GM19328 (cell line): ENCODE data around the gene MYL4.
"Not testable (repeated sequence)": the region's sequence is repeated elsewhere in the genome, so short reads cannot be mapped to it uniquely, and the experiment has no call there.

Experiments used
- ATAC-seq: cut with Tn5 transposase; IDR thresholded peaks from one replicate; pipeline ENCODE4 v1.9.1; 2021; ENCODE audit warnings: mild to moderate bottlenecking, moderate library complexity; ENCODE audit not compliant: unreplicated experiment

MYL4 gene

GRCh38 chr17:47192554-47192953 lies 16.6 kb upstream of the MYL4 start:
- ATAC-seq = no peak

GRCh38 chr17:47193931-47194511 lies 15.1 kb upstream of the MYL4 start:
- no peak for ATAC-seq

DNA sequence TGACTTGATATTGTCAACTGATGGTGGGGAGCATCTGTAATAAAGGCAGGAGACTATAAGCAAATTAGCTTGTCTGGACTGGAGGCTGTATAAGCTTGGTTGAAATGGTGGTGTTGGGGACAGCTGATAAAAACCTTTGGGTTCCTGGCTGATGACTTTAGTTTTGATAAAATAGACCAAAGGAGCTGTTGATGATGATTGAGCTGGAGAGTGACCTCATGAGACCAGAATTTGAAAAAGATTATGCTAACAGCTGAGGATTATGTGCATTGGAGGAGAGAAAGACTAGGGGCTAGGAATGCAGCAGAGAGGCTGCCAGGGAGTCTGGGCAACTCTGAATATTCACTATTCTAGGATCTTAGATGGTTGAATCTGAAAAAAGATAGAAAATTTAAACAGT lies 11.3 kb upstream of the MYL4 start:
- no peak for ATAC-seq

DNA sequence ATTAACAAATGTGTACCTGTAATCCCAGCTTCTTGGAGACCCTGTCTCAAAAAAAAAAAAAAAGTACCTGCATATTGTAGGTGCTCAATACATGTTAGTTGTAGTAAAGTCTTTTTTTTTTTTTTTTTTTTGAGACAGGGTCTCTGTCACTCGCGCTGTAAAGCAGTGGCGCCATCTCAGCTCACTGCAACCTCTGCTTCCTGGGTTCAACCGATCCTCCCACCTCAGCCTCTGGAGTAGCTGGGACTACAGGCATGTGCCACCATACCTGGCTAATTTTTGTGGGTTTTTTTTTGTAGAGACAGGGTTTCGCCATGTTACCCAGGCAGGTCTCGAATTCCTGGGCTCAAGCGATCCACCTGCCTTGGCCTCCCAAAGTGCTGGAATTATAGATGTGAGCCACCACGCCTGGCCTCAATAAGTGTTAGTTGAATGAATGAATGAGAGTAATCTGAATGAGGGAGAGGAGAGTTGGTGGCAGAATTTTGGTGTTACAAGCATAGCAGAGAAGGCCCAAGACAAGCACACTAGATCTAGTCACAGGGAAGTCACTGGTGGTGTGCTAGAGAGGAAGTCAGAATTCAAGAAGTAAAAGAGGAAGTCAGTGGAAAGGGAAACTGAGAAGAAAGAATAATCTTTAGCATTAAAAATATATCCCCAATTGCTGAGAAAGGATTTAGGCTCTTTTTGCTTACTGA lies 9.4 kb upstream of the MYL4 start:
- no peak for ATAC-seq

GRCh38 chr17:47200325-47200664 lies 8.9 kb upstream of the MYL4 start:
- no peak for ATAC-seq

DNA sequence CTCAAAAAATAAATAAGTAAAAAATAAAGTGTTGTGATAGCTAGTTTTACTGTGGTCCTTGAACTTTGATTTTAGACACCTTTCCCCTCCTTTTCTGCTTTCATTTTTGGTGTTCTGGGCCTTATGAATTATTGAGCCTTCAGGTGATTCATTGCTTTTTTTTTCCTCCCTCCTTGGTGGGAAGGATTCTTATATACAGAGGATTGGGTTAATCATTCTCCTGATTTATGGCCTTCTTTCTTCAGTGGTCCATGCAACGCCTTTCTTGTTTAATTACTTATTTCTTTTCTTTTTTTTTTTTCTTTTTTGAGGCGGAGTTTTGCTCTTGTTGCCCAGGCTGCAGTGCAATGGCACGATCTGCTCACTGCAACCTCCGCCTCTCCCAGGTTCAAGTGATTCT lies 8.0 kb upstream of the MYL4 start:
- no peak for ATAC-seq

GRCh38 chr17:47203984-47204721 lies 5.0 kb upstream of the MYL4 start:
- no peak for ATAC-seq

DNA sequence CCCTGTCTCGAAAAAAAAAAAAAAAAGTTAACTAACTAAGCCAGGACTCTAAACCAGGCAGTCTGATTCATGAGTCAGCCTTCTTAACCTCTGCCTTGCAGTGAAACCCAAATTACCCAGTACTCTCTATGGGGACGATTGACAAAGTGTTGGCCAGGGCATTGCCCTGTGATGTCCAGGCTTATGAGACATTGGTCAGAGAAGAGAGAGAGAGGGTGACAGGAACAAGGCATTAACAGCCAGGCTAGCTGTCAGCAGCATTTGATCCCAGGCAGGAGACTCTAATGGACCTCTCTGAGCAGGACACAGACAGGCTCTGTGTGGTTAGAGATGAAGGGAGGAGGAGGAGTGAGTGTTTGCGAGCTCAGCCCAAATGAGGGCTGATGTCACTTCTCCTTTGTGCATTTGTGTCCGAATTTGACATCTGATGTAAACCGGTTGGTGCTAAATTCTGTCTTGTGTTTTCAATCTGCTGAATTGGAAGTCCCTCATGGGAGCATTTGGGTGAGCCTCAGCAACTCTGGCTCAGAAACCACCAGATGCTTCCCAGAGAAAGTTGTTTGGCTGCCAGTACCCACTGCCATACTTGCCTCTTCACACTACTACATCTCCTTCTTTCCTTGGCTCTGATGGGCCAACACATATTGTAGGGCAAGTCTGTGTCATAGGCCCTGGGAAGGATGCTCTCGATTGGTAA lies 4.3 kb upstream of the MYL4 start:
- no peak for ATAC-seq

DNA sequence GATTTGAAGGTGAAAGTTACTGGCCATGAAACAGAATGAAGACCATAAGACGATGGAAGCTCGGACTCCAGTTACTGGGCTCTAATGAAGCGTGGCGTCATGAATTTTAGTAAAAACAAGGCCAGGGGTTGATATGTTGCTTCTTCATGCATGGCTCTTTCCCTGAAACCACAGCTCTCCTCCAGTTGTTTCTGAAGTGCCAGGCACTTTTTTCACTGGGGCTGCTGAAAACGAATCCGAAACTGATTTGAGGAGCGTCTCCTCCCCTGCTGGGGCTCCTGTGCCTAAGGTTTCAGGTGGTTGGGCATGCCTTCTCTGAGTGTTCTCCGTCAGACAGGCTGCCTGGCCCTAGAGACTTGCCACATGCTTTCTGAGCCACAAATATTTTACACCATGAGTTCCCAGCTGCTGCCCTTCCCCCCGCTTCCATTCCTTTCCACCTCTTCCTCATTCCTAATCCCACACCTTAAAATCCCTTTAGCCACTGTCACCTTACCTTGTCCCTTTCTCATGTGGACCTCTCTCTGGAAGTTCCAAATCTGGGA lies 3.7 kb upstream of the MYL4 start:
- no peak for ATAC-seq

GRCh38 chr17:47207143-47208067 lies 1.7 kb upstream of the MYL4 start:
- ATAC-seq = no peak

GRCh38 chr17:47209499-47209898 lies 351 bp downstream of the MYL4 start:
- ATAC-seq = no peak

- no peak for ATAC-seq
Observed at GRCh38 chr17:47210105-47210504, 957 bp downstream of the MYL4 start.

GRCh38 chr17:47210779-47211178 lies 1.6 kb downstream of the MYL4 start:
- no peak for ATAC-seq

DNA sequence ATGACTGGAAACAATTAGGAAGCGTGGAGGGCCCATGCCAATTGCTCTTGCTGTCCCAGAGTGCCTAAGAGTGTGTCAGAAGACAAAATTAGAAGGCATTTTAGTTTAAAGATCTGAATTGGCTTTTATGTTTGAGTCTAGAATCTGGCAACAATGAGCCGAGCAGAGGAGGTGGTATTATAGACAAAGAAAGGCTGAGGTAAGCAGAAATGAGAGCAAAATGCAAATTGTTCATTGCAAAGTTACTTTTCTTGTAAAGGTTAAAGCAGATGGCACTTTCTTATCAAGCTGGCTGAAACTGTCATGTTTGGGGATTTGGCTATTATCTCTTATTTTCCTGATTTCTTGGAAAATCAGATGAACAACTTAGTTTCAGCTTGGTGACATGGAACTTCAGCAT lies 3.3 kb downstream of the MYL4 start:
- ATAC-seq = no peak

GRCh38 chr17:47213540-47213939 lies 4.4 kb downstream of the MYL4 start:
- no peak for ATAC-seq

DNA sequence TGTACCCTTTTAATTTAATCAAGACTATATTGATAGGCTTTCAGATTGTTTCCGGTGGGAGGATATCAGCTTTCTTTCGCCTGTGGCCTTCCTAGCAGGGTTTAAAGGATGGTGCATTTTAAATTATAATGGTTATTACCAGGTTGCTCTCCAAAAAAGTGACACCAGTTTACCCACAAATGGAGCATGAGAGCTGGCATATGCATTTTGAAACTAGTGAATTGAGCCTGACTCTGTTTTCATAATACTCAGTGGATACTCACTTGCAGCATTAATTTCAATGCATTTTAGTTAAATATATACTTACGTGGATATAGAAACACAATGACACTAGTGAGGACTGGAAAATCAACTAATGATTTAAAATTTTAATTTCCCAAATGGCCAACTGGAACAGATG lies 5.8 kb downstream of the MYL4 start:
- no peak for ATAC-seq

DNA sequence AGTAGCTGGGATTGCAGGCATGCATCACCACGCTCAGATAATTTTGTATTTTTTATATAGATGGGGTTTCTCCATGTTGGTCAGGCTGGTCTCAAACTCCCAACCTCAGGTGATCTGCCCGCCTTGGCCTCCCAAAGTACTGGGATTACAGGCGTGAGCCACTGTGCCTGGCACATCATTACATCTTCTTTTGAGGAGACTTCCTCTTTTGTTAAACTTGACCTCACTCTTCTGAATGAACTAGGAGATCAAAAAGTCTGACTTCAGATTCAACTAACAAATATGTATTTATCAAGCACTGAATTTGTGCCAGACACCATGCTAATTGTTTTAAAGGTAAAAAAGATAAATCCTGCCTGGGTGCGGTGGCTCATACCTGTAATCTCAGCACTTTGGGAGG lies 7.7 kb downstream of the MYL4 start:
- ATAC-seq = not testable (repeated sequence)

DNA sequence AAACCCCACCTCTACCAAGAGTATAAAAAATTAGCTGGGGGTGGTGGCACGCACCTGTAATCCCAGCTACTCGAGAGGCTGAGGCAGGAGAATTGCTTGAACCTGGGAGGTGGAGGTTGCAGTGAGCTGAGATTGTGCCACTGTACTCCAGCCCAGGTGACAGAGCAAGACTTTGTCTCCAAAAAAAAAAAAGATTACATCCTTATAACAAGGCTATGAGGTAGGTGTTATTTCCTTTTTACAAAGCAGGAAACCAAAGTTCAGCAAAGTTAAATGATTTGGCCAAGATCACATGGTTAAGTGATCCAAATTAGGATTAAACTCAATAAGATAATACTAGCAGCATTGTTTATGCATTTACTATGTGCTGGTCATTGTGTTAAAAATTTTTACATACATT lies 8.1 kb downstream of the MYL4 start:
- not testable (repeated sequence) for ATAC-seq

DNA sequence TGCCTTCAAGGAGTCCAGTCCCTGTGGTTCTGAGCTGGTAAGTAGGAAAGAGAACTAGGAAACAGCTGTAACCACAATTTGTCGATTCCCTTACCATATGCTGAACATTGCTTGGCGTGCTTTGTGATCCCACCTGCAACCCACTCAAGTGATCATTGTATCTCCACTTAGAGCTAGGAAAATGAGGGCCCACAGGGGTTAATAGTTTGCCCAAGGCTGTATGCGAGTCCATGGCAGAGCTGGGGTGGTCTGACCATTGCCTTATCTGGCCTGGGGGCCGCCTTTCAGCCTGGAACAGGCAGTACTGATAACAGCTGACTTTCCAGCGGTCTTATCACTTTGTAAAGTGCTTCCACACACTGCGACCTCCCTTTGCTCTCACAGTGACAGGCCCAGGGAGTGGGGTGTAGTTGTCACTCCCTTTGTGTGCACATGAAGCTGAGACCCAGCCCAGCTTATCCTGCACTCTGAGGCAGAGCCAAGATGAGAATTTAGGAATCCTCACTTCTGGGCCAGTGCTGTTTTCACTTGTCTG lies 9.8 kb downstream of the MYL4 start:
- ATAC-seq = no peak
